HG03520 (cell line): ENCODE results near the gene THAP8.

Experiments used
- ATAC-seq: cut with Tn5 transposase; IDR thresholded peaks from one replicate; pipeline ENCODE4 v1.9.1; 2021; ENCODE audit warnings: mild to moderate bottlenecking, moderate library complexity; ENCODE audit not compliant: unreplicated experiment

THAP8 gene

DNA sequence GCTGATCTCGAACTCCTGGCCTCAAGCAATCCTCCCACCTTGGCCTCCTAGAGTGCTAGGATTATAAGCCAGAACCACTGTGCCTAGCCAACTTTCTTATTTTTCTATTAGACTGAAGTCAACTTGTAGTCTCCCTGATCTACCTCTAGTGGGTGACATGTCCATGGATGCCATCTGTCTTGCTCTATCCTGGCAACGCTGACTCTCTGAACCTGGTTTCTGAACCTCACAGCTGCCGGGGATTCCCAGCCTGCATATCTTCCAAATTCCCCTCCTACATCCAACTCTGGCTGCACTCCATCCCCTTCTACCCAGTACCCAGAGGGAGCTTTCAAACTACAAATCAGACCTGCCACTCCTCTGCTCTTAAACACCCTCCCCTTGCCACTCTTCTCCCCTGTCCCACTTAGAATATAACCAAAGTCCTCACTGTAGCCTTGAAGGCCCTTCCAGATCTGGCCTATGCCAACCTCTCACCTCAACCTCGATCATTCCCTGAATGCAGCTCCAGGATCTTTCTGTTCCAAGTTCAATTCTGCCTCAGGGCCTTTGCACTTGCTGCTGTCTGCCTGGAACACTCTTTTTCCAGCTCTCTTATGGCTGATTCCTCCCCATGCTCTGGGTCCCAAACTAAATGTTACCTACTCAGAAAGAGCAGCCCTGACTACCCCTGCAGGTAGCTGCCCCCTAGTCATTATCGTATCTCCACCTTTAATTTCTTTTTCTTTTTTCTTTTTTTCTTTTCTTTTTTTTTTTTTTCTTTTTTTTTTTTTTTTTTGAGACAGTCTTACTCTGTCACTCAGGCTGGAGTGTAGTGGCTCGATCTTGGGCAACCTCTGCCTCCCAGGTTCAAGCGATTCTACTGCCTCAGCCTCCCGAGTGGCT, 23.6 kb downstream of the THAP8 start:
- no peak for ATAC-seq

DNA sequence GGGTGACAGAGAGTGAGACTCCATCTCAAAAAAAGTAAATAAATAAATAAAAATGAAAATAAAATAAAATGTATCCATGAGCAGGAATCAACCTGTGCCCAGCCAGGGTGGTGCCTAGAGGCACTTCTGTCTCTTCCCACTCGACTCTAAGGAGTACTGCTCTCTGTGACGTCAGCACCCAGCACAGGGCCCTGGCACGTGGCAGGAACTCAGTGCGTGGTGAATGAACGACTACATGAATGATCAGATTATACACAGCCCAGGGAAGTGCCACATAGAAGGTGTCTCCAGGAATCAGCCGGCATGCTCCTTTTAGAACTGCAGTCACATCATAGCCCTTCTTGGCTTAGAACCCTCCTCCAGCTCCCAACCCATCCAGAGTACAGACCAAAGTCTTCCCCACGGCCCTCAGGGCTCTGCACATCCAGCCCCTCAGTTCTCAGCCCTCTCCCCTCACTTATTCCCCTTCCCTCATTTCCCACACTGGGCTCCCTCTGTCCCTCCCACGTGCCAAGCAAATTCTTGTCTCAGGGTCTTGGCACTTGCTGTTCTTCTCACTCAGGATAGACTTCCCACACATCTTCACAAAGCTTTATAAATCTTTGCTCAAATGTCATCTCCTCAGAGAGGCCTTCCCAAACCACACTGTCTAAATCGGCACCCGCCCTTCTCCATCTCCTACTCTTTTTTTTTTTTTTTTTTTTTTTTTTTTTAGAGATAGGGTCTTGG, 25.6 kb downstream of the THAP8 start:
- ATAC-seq = no peak

DNA sequence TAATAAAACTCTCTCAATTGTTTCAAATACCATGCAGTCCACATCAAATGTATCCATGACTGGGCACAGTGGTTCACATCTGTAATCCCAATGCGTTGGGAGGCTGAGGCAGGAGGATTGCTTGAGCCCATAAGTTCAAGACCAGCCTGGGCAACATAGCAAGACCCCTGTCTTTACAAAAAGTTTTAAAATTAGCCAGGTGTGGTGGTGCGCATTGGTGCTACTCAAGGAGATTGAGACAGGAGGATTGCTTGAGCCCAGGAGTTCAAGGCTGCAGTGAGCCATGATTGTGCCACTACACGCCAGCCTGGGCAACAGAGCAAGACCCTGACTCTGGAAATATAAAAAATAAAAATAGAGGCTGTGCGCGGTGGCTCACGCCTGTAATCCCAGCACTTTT, 26.4 kb downstream of the THAP8 start:
- no peak for ATAC-seq

DNA sequence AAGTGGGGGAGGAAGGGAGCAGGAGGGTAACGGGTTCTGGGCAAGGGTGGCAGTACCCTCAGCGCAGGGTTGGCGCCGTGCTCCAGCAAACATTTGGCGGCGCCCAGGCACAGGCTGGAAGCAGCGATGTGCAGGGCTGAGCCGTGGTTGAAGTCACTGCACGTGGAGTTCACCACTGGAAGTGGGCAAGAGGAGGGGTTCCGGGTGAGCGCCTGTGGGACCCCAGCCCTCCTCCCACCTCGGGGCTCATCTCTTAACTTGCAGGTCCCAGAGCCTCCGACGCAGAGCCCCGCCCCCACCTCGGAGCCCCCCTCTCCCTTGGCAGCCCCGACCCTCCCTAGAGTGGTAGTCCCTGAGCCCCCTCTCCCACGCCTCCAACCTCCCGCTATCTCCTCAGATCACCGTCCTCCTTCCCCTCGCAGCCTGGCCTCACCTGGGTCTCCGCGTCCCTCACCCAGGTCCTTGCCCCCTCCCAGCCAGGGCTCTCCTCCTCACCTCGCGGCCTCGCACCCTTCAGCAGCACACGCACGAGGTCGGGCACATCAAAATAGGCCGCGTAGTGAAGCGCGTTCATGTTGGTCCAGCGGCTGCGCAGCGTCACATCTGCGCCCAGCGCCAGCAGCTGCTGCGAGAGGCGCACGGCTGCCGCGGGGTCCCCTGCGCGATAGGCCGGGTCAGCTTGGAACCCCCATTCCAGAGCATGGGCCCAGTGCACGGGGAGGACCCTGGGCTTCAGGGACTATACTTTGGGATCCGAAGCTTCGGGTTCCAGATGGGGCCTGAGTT, 27.8 kb downstream of the THAP8 start:
- ATAC-seq = no peak

DNA sequence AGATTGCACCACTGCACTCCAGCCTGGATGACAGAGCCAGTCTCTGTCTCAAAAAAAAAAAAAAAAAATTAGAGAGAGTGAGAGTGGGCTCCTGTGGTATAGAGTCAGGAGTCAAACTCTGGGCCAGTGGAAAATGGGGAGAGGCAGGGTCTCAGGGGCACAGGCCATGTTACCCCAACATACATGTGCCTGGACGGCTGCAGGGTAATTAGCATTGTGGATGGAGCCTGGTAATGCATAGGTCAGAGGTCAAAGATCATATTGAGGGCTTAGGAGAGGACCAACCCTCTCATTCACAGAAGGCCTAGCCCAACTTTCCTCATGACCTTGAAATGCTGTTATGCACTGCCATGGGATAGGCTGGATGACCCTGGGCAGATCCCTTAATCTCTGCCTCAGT, 28.5 kb downstream of the THAP8 start:
- ATAC-seq = no peak

DNA sequence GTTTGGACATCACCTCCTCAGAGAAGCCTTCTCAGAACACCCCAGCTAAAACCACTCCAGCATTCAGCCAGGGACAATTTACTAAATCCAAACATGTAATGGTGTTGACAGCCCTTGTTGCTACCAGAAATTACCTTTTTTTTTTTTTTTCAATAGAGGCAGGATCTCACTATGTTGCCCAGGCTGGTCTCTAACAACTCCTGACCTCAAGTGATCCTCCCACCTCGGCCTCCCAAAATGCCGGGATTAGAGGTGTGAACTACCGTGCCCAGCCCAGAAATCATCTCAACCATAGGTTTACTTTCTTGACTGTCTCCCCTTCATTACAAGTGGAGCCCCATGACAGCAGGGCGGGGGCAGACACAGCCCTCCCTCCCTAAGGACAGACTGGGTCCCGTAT, 30.7 kb downstream of the THAP8 start:
- no peak for ATAC-seq

DNA sequence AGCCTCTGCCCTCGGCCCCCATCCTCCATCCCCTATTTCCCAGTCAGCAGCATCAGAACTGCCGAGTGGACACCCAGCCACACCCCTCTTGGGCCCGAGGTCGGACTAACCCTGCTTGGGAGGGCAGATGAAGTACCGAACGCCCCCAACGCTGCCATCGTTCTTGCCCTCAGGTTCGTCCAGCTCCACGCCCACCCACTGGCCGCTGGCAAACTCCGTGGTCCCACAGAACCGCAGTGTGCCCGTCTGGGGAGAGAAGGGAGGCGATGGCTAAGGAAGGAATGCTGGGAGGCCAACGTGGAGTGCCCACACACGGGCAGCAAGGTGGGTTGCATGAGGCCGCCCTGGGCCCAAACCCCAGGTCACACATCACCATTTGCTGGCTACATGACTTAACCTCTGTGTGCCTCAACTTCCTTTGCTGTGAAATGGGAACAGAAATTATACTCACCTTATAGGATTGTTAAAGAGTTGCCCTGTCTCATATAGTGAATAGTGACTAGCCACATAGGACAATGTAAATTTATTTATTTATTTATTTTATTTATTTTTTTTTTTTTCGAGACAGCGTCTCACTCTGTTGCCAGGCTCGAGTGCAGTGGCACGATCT, 34.9 kb downstream of the THAP8 start:
- no peak for ATAC-seq

DNA sequence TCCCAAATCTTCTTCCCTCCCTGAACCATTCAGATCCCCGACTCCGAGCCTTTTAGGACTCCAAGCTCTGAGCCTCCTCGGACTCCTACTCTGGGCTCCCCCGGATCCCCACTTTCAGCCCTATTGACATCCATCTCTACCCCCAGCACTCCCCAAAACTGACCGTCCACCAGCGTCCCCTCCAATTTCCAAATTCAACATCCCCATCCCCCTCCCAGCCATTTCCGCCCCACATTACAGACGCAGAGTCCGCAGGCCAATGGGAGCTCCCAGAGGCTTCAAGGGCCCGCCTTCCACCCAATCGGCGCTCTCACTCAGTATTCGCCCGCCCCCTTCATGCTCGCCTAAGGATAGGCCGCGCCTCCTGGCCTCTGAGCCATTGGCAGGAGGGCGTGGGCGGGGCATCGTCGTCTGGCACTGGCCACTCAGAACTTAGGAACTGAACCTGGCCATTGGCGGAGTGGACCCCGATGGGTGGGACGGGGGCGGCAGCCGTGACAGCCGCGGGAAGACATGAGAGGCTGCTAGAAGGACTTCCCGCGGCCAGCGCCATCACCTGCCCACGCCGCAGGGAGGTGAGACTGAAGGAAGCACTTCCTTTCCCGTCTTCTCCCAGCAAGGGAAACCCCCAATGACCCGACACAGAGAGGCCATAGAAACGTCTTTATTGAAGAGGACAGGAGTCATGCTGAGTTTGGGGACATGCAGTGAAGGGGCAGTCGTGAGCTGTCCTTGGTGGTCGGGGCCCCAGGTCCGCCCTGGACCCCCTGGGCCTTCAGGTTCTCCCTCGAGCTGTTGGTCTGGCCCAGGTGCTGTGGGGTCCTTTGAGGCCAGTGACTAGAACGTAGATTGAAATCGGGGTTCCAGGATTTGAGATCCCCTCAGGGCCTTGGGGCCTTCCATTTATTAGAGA, 39.8 kb downstream of the THAP8 start, which contains the start of gene ALKBH6:
Gene ALKBH6 (minus strand): TSS at position 202 of the 913 bp plus-strand sequence. CDS start 816 bp downstream, outside the sequence.
- peak; percentile 96 for ATAC-seq

DNA sequence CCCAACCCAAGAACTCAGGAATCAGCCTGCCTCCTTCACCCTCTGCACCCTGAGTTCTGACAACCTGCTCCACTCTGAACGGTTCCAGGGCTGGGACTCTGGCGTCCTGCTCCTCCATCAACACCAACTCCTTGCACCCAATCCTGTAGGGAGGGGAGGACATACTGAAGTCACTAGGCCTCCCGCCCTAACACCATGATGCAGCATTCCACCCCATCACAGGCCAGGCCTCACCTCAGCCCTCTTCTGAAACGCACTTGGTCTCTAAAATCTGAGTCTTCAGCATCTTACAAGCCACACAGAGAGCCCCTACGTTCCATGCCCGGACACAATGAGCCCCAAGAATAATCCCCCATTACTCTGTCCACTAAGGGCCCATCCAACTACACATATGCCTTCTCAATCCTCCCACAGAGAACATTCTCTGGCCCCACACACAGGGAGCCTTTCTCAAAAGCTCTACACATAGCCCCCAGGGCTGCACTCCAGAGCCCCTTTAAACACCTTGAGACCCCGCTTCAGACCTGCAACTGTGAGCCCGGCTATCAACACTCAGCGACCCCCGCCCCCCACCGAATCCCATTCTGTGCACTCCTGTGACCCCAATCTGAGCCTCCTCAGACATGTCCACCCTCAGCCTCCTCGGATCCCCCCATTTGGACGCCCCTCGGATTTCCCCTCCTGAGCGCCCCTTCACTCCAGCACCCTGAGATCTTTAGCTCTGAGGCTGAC, 40.6 kb downstream of the THAP8 start:
- no peak for ATAC-seq

DNA sequence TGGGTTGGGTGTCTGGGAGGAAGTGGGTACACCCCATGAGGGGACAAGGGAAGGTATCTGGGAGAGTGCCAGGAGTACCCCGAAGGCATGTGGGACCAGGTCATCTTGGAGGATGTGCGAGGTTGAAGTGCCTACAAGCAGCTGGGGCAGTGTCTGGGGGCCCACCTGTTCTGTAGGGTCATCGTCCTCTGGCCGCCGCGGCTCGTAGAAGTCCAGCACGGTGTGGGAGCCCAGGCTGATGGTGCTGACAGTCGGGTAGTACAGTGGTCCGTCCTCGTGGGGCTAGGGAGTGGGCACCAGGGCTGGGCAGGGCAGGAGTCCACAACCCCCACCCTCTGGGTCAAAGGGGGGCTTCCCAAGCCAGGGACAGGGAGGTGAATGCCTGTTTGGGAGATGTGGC, 43.7 kb downstream of the THAP8 start:
- no peak for ATAC-seq

DNA sequence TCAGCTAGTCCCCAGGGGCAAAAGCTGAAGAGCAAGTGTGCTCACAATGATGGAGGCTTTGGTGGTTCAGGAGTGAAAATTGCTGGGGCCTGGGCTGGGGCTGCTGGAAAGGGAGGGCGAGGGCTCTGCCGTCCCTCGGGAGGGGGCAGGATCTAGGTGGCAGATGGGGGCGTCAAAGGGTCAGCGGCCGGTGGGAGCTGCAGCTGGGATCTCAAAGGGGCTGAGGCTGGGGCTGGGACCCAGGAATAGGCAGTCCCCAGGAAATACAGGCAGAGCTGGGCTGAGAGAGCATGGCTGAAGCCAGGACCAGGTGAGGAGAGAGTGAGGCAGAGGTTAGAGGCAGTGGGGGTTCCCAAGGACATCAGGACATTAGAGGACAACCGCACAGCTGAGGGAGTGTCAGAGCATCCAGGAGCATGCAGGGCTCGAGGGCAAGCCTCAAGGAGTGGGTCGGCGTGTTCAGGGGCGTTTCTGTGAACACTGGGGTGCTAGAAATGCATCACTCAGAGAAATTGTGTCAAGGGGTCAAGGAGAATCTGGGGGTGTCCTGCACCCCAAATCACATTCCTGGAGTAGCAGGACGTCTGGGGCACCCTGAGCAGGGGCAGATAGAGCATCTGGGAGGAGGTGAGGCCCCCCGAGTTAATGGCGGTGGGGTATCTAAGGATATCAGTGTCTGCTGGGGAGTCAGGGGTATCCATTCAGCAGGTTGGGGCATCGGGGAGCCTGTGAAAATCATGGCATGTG, 44.3 kb downstream of the THAP8 start:
- no peak for ATAC-seq

DNA sequence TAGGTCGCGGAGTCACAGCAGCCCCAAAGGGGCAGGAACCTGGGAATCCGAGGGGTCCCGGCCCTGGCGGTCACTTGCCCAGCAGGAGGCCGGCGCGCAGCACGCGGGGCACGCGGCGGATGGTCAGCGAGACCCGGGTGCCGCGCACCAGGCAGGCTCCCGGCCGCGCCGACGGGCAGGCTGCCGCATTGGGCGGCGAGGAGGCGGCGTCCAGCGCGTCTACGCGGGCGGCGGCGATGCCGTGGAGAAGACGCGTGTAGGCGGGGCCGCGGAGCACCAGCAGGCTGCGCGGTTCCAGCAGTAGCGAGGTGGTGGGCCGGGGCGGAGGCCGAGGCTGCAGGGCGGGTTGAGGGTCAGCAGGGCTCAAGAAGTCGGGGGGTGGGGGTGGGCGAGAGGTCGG, 44.9 kb downstream of the THAP8 start:
- no peak for ATAC-seq

DNA sequence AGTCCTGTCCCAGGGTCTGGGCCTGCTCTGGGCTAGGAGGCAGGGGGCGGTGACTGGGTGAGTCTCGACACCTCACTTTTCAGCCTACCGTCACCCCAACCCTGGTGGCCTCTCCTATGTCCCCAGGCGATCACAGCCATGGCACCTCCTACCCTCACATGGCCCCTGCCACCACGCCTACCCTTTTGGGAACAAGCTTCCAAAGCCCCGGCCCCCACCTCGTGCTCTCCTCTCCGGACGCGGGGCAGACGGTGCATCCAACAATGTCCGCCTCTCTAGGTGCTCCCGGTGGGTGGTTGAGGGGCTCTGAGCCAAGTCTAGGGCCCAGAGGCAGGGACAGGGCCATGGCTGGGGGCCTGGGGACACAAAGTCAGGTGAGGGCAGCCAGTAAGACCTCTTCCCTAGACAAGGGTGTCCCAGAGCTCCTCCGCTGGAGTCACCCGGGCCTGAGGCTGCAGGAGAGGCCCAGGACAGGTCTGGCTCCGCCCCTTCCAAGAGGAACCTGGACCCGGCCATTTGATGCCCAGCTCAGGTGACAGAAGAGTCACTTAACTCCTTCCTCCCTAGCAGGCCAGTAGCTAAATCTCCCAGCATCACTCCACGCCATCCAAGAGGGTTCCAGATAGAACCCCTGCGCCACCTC, 45.6 kb downstream of the THAP8 start, which contains the start of gene SYNE4:
Gene SYNE4 (minus strand): TSS at position 478 of the 643 bp plus-strand sequence. CDS start 132 bp downstream, at position 346.
- ATAC-seq = no peak

DNA sequence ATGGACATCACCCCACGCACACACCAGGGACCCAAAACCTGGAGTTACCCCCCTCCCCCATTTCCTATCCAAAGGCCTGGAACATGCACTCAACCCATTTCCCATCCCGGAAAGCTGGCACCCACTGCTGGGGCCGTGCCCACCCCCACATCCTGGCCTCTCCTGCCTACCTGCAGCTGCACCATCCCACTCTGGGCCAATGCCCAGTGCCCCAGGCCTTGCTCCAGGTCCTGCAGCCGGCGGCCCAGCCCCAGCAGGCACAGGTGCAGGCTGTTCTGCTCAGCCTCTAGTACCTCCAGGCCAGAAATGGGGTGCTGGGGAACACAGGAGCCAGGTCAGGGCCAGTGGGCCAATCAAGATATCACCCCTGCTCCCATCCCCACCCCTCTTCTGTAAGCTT, 47.1 kb downstream of the THAP8 start:
- no peak for ATAC-seq

DNA sequence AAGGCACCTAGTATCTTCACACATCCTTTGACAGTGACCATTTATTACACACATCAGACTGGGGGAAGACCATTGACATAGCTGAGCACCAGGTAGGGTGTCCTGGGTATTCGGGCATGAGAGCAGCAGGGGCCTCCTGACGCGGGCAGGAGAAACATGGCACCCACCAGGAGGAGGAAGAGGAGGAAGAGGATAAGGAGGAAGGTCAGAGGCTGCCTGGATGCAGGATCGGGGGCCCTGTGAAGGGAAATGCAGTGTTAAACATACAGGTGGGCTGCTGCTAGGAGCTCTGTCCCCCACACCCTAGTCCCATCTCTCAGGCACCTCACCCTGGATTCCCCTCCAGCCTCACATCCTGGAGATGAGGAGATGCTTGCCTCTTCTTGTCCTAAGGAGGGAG, 50.8 kb downstream of the THAP8 start:
- ATAC-seq = no peak

DNA sequence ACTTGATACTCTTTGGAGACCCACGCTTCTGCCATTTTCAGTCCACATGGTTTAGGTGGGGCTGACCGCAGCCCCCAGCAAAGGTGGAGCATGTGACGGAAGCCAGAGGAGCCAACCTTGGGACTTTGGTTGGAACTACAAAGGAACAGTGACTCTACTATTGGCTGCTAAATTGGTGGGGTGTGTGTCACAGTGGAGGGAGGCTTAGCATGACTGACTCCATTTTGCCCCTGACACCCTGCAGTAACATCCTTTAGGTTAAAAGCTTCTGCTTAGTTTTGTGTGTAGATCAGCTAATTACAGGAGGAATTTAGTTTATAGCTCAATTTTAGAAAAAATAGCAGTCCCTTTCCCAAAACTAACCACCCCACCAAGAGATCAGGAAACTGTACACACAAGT, 52.5 kb downstream of the THAP8 start:
- no peak for ATAC-seq

DNA sequence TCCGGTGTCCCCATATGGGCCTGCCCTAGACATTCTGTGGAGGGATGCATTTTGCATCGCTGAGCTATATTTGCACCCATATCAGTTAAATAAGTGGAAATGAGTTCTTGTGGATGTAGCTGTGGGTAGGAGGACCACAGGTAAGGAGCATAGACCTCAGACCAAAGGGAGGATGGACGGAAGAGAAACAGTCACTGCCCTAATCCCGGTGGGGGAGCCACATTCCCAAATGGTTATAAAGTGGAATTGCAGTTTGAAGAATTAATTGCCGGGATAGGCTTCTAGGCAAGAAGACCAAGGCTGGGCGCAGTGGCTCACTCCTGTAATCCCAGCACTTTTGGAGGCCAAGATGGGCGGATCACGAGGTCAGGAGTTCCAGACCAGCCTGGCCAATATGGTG, 57.3 kb downstream of the THAP8 start:
- ATAC-seq = no peak
